Astrocyte of the spinal cord (primary cell): Measurements from ENCODE around the gene TMEM255B.

Experiments used
- DNase-seq: peaks from one replicate; pipeline ENCODE4 v3.0.0; 2011; ENCODE audit warnings: low read depth, low spot score
- H3K4me3 ChIP-seq: 2 replicates; pipeline ENCODE4 v1.5.1; 2011; ENCODE audit warnings: low read depth, mild to moderate bottlenecking, low read length, moderate library complexity
- CTCF ChIP-seq: IDR thresholded peaks from 2 replicates; pipeline ENCODE4 v1.5.1; 2012; ENCODE audit warnings: low read depth, mild to moderate bottlenecking, low read length, inconsistent platforms
- in situ Hi-C: cut with HindIII; loops from 2 replicates; pipeline ENCODE4 v1.10.0; 2017; ENCODE audit warnings: low sequenced_read_pairs

The TMEM255B gene

GRCh38 chr13:113732176-113732960, 26.7 kb upstream of the TMEM255B start:
- DNase-seq: no peak
- in situ Hi-C loops: no loop called here
- TF ChIP-seq CTCF: no peak
- no peak overlapping the region for H3K4me3 ChIP-seq

DNA sequence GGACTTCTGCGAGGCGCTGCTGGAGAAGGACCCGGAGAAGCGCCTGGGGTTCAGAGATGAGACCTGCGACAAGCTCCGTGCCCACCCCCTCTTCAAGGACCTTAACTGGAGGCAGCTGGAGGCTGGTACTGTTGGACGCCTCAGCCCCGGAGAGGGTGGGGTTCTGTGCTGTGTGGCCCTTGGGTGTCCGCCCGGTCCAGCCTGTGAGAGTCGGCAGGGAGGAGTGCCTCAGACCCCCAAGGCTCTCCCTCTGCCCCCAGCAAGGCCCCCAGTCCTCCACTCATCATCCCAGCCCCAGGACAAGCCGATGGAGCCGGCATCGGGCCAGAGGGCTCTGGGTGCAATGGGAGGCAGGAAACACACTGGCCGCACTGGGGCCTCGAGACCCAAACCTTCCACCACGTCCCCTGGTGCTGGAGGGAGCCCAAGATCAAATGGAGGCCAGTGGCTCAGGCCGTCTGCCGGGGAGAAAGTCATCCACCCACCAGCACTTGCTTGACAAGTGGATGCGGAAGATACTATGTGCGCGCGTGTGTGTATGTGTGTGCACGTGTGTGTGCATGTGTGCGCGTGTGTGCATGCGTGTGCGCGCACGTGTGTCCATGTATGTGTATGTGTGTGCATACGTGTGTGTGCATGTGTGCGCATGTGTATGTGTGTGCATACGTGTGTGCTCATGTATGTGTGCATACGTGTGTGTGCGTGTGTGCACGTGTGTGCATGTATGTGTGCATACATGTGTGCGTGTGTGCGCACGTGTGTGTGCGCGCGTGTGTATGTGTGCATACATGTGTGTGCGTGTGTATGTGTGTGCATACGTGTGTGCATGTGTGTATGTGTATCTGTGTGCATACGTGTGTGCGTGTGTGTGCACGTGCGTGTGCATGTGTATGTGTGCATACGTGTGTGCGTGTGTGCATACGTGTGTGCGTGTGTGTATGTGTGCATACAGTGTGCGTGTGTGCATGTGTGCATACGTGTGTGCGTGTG, 25.8 kb upstream of the TMEM255B start:
- in situ Hi-C loops: no loop called here

DNA sequence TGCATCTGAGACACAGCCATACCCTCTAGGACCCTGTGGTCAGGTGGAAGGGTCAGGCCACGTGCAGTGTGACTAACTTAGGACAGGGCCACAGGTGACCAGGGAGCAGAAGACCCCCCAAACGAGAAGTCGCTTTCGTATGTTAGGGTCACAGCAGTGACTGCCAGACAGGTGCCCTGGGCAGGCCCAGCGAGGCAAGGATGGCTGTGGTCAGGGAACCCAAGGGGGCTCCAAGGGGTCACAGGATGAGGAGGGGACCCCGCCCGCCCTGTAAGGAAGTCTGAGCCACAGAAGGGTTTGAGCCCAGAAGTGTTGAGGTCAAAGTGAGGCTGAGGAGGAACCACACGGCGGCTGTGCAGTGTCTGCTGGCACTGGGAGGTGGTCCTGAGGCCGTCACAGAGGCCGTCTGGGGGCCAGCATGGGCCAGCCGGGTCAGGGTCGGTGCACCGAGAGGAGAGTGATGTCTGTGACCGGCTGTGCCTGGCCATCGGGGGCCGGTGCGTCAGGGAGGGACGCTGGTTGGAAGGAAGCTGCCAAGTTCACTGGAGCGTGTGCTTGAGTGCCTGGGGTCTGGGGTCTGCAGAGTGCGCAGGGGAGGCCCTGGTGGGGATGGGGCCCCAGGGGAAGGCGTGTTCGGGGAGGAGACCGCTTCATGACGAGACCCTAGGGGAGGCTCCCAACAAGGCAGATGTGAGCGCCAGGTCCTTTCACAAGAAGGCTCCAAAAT, 24.8 kb upstream of the TMEM255B start:
- no peak for TF ChIP-seq CTCF
- H3K4me3 ChIP-seq: no peak overlapping the region
- in situ Hi-C loops: no loop called here
- DNase-seq: no peak

More for the DNA sequence above, 25.8 kb upstream of the TMEM255B start:
- no peak for TF ChIP-seq CTCF
- DNase-seq: no peak
- H3K4me3 ChIP-seq: no peak overlapping the region

DNA sequence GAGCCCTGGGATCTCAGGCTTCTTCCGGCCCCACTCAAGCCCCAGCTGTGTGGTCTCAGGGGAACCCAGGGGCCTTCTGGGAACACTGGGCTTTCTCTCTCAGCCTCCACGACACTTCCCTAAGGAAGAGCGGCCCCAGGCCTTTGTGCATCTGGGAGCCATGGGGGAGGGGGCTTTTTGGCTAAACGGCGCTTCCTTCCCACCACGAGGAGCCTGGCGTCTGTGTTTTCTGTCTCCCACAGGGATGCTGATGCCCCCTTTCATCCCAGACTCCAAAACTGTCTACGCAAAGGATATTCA, 24.2 kb upstream of the TMEM255B start:
- no peak for DNase-seq
- no peak overlapping the region for H3K4me3 ChIP-seq
- no peak for TF ChIP-seq CTCF
- in situ Hi-C loops: no loop called here

- no peak for TF ChIP-seq CTCF
- no peak overlapping the region for H3K4me3 ChIP-seq
These were observed 23.8 kb upstream of the TMEM255B start for GRCh38 chr13:113735194-113735593.

GRCh38 chr13:113735750-113736149, 23.3 kb upstream of the TMEM255B start:
- H3K4me3 ChIP-seq: no peak overlapping the region
- TF ChIP-seq CTCF: no peak
- DNase-seq: no peak
- in situ Hi-C loops: no loop called here

More at GRCh38 chr13:113735194-113735593, 23.8 kb upstream of the TMEM255B start:
- in situ Hi-C loops: no loop called here
- DNase-seq: no peak
